K562 (cell line): ENCODE measurements around the gene GPX7. TPM values are rescaled to one million over a fixed set of nuclear protein-coding genes. Genes with fewer than 3 reads are reported as not detected.

Experiments
- HDAC3 ChIP-seq: fragments of 450-650 bp; IDR thresholded peaks from 2 replicates; pipeline ENCODE4 v1.6.1; 2018; ENCODE audit warnings: borderline replicate concordance, mild to moderate bottlenecking, moderate library complexity; ENCODE audit not compliant: partially characterized antibody
- MXI1 ChIP-seq: IDR thresholded peaks from 2 replicates; pipeline ENCODE4 v1.6.1; 2011; ENCODE audit warnings: low read depth, mild to moderate bottlenecking, improper control_type of control experiment, low read length
- MYC ChIP-seq, 2 experiments: fragments of 250-450 bp in 1 of 2; sonication (Bioruptor Pico) in 1 of 2; IDR thresholded peaks; 2 replicates each; pipeline versions ENCODE4 v1.5.1 to v1.6.1; 2012 to 2021; ENCODE audit warnings: low read depth in 2 of 2, borderline replicate concordance in 1 of 2, improper control_type of control experiment in 1 of 2, low read length in 1 of 2, mild to moderate bottlenecking in 1 of 2, moderate library complexity in 1 of 2
- PCBP2 ChIP-seq: fragments of 200-400 bp; formaldehyde crosslinking; IDR thresholded peaks from 2 replicates; pipeline ENCODE4 v1.6.1; 2018; ENCODE audit warnings: low read length, low read depth, mild to moderate bottlenecking, moderate library complexity; ENCODE audit not compliant: poor library complexity, severe bottlenecking
- TBP ChIP-seq: optimal IDR thresholded peaks from 2 replicates; pipeline ENCODE3; 2011; ENCODE audit warnings: low read depth, low read length, improper control_type of control experiment
- ZNF586 ChIP-seq: fragments of 450-650 bp; formaldehyde crosslinking; conservative IDR thresholded peaks from 2 replicates; pipeline ENCODE4 v1.4.0; 2020; ENCODE audit warnings: mild to moderate bottlenecking, moderate library complexity
- polyA plus RNA-seq, 8 experiments: library from polyadenylated mRNA; depleted of rRNA in 4 of 8; stranded (reverse) in 5 of 8; unstranded in 3 of 8; fragments of >200 nt; fragmentation: Nextera tagmentation in 2 of 8; fragmentation: Illumina TruSeq in 1 of 8; extraction: Ambion mirVana in 2 of 8; extraction: Trizol in 1 of 8; gene quantifications; 2 replicates each; pipeline versions ENCODE4 v1.2.1 to v1.2.3, GENCODE V29; 2011 to 2014; ENCODE audit warnings: inconsistent platforms in 1 of 8, missing spikeins in 1 of 8
- total RNA-seq, 7 experiments: library from RNA; depleted of rRNA in 6 of 7; stranded (reverse); fragments of >200 nt in 6 of 7; fragmentation: Illumina TruSeq in 2 of 7; extraction: Trizol in 2 of 7; gene quantifications; 2 replicates each; pipeline versions ENCODE4 v1.2.1 to v1.2.3, GENCODE V29; 2011 to 2021; ENCODE audit warnings: low replicate concordance in 1 of 7
- TF ChIP-seq, protein P1 (sequence below), 2 experiments: fragments of 450-650 bp; IDR thresholded peaks; 2 replicates each; pipeline ENCODE4 v1.6.1; 2016; ENCODE audit warnings: mild to moderate bottlenecking in 2 of 2, borderline replicate concordance in 1 of 2, low read depth in 1 of 2, moderate library complexity in 1 of 2
- TF ChIP-seq, protein P2 (sequence below): fragments of 450-650 bp; IDR thresholded peaks from 2 replicates; pipeline ENCODE4 v1.6.1; 2017; ENCODE audit warnings: antibody characterized with exemption
- TF ChIP-seq, protein P3 (sequence below): conservative IDR thresholded peaks from 2 replicates; pipeline ENCODE4 v1.6.1; 2011; ENCODE audit warnings: low read depth, mild to moderate bottlenecking, low read length; ENCODE audit not compliant: control insufficient read depth
- TF ChIP-seq, protein P4 (sequence below): sonication (generic); formaldehyde crosslinking; IDR thresholded peaks from 2 replicates; pipeline ENCODE4 v1.8.1; 2023; ENCODE audit warnings: mild to moderate bottlenecking, missing genetic modification reagents

GPX7 gene
- total and polyA plus RNA-seq, 9 of the 15 experiments (the other 6 are each of a cell fraction or from before 2014, with no cell fraction given) = 0.08 TPM; not detected in 8

DNA sequence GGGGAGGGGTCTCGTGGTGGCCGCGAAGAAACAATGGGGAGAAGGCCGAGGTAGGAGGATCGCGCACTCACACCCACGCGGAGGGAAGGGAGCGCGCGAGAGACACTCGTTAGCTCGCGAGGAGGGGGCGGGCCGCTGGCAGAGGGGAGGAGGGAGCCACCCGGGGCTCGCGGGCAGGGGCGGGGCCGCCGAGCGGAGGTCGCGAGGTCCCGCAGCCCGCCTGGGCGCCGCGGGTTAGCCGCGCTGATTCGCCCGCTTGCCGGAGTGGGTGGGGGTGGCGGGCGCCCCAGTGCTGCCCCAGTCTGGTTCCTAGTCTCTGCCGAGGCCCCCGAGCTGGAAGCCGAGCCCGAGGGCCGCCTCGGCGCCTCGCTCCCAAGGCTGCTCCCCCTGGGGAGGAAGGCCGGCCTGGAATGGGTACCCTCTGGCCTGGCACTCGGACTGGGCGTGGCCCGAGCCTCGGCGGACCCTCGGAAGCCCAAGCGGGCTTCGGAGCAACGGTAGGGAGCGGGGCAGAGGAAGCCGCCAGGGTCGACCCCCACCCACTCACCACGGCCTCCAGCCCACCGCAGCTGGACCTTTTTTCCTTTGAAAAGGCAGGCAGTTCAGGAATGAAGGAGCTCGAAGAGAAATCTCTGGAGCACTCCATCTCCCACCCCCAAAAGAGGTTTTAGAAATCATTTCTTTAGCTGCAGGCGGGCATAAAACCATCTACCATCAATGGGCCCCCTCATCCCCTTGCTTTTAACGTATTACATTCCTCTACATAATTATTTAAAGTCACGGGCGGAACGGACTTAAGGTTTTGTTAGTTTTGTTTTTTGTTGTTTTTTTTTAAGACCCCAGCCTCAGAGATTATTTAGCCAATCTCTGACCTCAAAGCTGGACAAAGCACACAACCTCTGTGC, 48.6 kb upstream of the GPX7 start (continued):
- TF ChIP-seq MYC (IDR thresholded peaks at IDR 0.05; ENCODE audit: low read depth, low read length) (peak; percentile 83), MYC (CRISPR knock-in tag; IDR thresholded peaks at IDR 0.05; ENCODE audit: borderline replicate concordance, low read depth) (peak; percentile 70; the same call in 1 of the 2 replicates), PCBP2 (no peak), HDAC3 (no peak), TBP (peak; percentile 62), MXI1 (no peak), ZNF586 (CRISPR knock-in tag) (no peak)
- TF ChIP-seq, protein P1, sequence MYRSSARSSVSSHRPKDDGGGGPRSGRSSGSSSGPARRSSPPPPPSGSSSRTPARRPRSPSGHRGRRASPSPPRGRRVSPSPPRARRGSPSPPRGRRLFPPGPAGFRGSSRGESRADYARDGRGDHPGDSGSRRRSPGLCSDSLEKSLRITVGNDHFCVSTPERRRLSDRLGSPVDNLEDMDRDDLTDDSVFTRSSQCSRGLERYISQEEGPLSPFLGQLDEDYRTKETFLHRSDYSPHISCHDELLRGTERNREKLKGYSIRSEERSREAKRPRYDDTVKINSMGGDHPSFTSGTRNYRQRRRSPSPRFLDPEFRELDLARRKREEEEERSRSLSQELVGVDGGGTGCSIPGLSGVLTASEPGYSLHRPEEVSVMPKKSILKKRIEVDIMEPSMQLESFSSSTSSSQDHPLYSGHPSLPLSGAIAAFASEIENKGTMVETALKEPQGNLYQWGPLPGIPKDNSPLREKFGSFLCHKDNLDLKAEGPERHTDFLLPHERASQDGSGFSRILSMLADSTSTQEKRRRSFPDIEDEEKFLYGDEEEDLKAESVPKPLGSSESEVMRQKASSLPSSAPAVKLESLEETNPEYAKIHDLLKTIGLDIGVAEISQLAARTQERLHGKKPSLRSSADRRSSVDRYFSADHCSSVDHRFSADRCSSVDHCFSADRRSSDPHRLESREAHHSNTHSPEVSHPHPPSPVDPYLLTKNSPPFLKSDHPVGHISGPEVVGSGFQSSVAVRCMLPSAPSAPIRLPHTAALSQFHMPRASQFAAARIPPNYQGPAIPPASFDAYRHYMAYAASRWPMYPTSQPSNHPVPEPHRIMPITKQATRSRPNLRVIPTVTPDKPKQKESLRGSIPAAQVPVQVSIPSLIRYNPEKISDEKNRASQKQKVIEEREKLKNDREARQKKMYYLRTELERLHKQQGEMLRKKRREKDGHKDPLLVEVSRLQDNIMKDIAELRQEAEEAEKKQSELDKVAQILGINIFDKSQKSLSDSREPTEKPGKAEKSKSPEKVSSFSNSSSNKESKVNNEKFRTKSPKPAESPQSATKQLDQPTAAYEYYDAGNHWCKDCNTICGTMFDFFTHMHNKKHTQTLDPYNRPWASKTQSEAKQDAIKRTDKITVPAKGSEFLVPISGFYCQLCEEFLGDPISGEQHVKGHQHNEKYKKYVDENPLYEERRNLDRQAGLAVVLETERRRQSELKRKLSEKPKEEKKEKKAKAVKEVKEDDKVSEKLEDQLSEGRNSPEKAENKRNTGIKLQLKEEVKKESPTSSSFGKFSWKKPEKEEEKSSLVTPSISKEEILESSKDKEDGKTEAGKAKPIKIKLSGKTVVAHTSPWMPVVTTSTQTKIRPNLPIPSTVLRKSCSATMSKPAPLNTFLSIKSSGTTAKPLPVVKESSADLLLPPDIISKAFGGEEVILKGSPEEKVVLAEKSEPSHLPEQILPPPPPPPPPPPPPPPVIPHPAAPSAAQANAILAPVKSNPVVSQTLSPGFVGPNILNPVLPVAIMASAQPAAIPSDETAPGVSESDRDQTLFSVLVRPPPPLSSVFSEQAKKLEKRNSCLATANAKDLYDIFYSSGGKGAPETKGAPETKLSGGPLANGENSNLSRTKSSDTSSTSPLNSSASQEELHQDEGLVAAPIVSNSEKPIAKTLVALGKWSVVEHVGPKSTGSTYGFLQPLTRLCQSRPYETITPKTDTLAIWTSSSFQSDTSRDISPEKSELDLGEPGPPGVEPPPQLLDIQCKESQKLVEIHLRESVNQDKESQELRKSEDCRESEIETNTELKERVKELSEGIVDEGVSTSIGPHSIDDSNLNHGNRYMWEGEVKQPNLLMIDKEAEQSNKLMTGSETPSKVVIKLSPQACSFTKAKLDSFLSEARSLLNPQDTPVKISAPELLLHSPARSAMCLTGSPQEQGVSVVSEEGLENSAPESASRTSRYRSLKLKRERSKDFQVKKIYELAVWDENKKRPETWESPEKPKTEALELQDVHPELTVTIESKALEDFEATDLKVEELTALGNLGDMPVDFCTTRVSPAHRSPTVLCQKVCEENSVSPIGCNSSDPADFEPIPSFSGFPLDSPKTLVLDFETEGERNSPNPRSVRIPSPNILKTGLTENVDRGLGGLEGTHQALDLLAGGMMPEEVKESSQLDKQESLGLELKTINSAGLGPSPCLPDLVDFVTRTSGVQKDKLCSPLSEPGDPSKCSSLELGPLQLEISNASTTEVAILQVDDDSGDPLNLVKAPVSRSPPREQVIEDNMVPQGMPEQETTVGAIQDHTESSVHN (IDR thresholded peaks at IDR 0.05; ENCODE audit: borderline replicate concordance in 1 of 2, low read depth in 1 of 2) = no peak
- TF ChIP-seq, protein P2, sequence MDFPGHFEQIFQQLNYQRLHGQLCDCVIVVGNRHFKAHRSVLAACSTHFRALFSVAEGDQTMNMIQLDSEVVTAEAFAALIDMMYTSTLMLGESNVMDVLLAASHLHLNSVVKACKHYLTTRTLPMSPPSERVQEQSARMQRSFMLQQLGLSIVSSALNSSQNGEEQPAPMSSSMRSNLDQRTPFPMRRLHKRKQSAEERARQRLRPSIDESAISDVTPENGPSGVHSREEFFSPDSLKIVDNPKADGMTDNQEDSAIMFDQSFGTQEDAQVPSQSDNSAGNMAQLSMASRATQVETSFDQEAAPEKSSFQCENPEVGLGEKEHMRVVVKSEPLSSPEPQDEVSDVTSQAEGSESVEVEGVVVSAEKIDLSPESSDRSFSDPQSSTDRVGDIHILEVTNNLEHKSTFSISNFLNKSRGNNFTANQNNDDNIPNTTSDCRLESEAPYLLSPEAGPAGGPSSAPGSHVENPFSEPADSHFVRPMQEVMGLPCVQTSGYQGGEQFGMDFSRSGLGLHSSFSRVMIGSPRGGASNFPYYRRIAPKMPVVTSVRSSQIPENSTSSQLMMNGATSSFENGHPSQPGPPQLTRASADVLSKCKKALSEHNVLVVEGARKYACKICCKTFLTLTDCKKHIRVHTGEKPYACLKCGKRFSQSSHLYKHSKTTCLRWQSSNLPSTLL = no peak
- TF ChIP-seq, protein P3, sequence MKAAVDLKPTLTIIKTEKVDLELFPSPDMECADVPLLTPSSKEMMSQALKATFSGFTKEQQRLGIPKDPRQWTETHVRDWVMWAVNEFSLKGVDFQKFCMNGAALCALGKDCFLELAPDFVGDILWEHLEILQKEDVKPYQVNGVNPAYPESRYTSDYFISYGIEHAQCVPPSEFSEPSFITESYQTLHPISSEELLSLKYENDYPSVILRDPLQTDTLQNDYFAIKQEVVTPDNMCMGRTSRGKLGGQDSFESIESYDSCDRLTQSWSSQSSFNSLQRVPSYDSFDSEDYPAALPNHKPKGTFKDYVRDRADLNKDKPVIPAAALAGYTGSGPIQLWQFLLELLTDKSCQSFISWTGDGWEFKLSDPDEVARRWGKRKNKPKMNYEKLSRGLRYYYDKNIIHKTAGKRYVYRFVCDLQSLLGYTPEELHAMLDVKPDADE = peak; percentile 49; the same call in 1 of the 2 replicates
- TF ChIP-seq, protein P4, sequence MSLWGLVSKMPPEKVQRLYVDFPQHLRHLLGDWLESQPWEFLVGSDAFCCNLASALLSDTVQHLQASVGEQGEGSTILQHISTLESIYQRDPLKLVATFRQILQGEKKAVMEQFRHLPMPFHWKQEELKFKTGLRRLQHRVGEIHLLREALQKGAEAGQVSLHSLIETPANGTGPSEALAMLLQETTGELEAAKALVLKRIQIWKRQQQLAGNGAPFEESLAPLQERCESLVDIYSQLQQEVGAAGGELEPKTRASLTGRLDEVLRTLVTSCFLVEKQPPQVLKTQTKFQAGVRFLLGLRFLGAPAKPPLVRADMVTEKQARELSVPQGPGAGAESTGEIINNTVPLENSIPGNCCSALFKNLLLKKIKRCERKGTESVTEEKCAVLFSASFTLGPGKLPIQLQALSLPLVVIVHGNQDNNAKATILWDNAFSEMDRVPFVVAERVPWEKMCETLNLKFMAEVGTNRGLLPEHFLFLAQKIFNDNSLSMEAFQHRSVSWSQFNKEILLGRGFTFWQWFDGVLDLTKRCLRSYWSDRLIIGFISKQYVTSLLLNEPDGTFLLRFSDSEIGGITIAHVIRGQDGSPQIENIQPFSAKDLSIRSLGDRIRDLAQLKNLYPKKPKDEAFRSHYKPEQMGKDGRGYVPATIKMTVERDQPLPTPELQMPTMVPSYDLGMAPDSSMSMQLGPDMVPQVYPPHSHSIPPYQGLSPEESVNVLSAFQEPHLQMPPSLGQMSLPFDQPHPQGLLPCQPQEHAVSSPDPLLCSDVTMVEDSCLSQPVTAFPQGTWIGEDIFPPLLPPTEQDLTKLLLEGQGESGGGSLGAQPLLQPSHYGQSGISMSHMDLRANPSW (CRISPR knock-in tag) = no peak
